Mesendoderm (in vitro differentiated cells): Measurements from ENCODE around the gene ANKMY1.

Experiments
- DNase-seq: peaks from one replicate; pipeline ENCODE4 v3.0.0; 2013
- H2AK5ac ChIP-seq: 2 replicates; pipeline ENCODE4 v1.6.1; 2013; ENCODE audit warnings: low read length, inconsistent platforms
- H2BK120ac ChIP-seq: 2 replicates; pipeline ENCODE4 v1.6.1; 2013; ENCODE audit warnings: low read depth, mild to moderate bottlenecking, low read length, moderate library complexity, mixed read lengths
- H2BK15ac ChIP-seq: replicated peaks from 2 replicates; pipeline ENCODE4 v1.6.1; 2013; ENCODE audit warnings: low read depth, mild to moderate bottlenecking, moderate library complexity
- H2BK5ac ChIP-seq: 2 replicates; pipeline ENCODE4 v1.6.1; 2013; ENCODE audit warnings: low read length, inconsistent platforms
- H3K18ac ChIP-seq: 2 replicates; pipeline ENCODE4 v1.6.1; 2013; ENCODE audit warnings: mild to moderate bottlenecking, low read length, mixed read lengths
- H3K23ac ChIP-seq: one replicate; pipeline ENCODE4 v1.6.1; 2013; ENCODE audit warnings: low read length
- H3K27ac ChIP-seq: 2 replicates; pipeline ENCODE4 v1.5.1; 2013; ENCODE audit warnings: low read depth, mild to moderate bottlenecking, inconsistent platforms, low read length, moderate library complexity
- H3K27me3 ChIP-seq: 2 replicates; pipeline ENCODE4 v1.6.1; 2013; ENCODE audit warnings: low read length, control low read depth, mild to moderate bottlenecking, inconsistent platforms; ENCODE audit not compliant: insufficient read depth, poor library complexity
- H3K36me3 ChIP-seq: 2 replicates; pipeline ENCODE4 v1.6.1; 2013; ENCODE audit warnings: low read length, inconsistent platforms; ENCODE audit not compliant: control insufficient read depth, insufficient read depth
- H3K4ac ChIP-seq: one replicate; pipeline ENCODE4 v1.6.1; 2013; ENCODE audit warnings: low read depth, mild to moderate bottlenecking, low read length, moderate library complexity
- H3K4me1 ChIP-seq: 2 replicates; pipeline ENCODE4 v1.6.1; 2013; ENCODE audit warnings: low read depth, low read length, inconsistent platforms; ENCODE audit not compliant: control insufficient read depth
- H3K4me2 ChIP-seq: 2 replicates; pipeline ENCODE4 v1.6.1; 2013; ENCODE audit warnings: low read length
- H3K4me3 ChIP-seq: 2 replicates; pipeline ENCODE4 v1.5.1; 2013; ENCODE audit warnings: mild to moderate bottlenecking, low read length
- H3K56ac ChIP-seq: one replicate; pipeline ENCODE4 v1.6.1; 2013; ENCODE audit warnings: low read length
- H3K79me1 ChIP-seq: 2 replicates; pipeline ENCODE4 v1.6.1; 2013; ENCODE audit warnings: low read length, inconsistent platforms
- H3K79me2 ChIP-seq: 2 replicates; pipeline ENCODE4 v1.6.1; 2013; ENCODE audit warnings: mild to moderate bottlenecking, low read length; ENCODE audit not compliant: control insufficient read depth, insufficient read depth
- H3K9ac ChIP-seq: 2 replicates; pipeline ENCODE4 v1.6.1; 2013; ENCODE audit warnings: low read length, inconsistent platforms
- H4K5ac ChIP-seq: one replicate; pipeline ENCODE4 v1.6.1; 2013; ENCODE audit warnings: low read length
- H4K8ac ChIP-seq: one replicate; pipeline ENCODE4 v1.6.1; 2013; ENCODE audit warnings: low read depth, mild to moderate bottlenecking, control low read depth, low read length, moderate library complexity
- WGBS: extraction: QIAGEN DNeasy Blood & Tissue Kit; methylation state at CpG from one replicate; pipeline ENCODE4 v1.1.7; 2013; ENCODE audit warnings: low lambda C conversion rate, missing lambda C conversion rate; ENCODE audit not compliant: insufficient coverage; ENCODE audit errors: extremely low coverage; 5-methylcytosine and 5-hydroxymethylcytosine counted together

ANKMY1 gene

DNA sequence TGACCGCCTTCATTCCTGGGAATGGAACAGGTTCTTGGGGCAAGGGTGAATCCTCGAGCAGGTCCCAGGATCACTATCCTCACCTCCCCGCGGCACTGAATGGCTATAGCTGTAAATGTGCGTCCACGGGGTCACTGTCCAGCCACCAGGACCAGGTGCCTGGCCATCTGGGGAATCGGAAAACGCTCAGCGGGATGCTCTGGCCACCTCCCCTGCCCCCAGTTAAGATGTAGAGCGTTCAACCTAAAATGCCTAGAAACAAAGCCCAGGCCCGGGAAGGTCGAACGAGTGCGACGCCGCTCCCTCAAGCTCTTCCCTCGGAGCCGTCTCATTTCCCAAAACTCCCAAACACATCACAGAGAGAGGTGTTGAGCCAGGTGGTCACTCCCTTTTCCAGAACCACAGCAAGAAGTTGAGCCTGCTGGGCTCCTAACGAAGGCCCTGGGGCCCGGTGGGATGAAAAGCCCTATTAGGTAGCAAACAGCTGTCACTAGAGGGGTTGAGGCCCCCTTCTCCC, 28.0 kb upstream of the ANKMY1 start:
- Histone ChIP-seq H3K9ac (peak overlapping the region; percentile 94), H3K4ac (peak overlapping the region; percentile 26), H2BK5ac (no peak overlapping the region), H3K4me2 (peak overlapping the region; percentile 32), H3K4me3 (peak overlapping the region; percentile 70), H3K27me3 (no peaks in the 10 kb centered on the region), H3K36me3 (no peaks in the 10 kb centered on the region), H3K79me1 (peaks cover 31% of the 10 kb centered on the region), H3K79me2 (peaks cover 27% of the 10 kb centered on the region), H3K23ac (no peak overlapping the region), H4K8ac (no peak overlapping the region), H3K4me1 (peaks cover 12% of the 10 kb centered on the region), H2BK15ac (no peak overlapping the region), H3K27ac (no peak overlapping the region), H3K56ac (peak overlapping the region; percentile 92), H3K18ac (no peak overlapping the region), H2AK5ac (no peak overlapping the region), H2BK120ac (no peak overlapping the region), H4K5ac (no peak overlapping the region)
- WGBS, result no CpG with 5 or more reads among the region's 20 CpGs
- no peak for DNase-seq

DNA sequence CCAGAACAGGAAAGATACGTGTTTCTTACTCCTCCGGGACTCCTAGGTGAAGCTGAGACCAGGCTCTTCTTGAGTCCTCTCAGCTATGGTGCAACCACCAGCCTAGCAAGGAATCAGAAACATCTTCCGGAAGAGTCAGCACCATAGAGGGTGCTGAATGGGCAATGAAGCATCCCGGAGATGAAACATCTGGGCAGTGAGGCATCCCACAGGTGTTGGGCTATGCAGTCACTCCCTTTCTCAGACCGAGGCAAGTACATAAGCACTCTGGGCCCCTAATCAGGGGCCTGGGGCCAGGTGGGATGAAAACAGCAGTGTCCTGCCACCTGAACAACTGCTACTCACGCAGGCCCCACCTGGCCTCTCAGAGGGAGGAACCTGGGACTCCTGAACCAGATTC, 27.3 kb upstream of the ANKMY1 start:
- Histone ChIP-seq H3K23ac (no peak overlapping the region), H3K79me2 (peaks cover 27% of the 10 kb centered on the region), H2BK5ac (no peak overlapping the region), H3K79me1 (peaks cover 31% of the 10 kb centered on the region), H3K4me3 (no peak overlapping the region), H3K36me3 (no peaks in the 10 kb centered on the region), H3K56ac (no peak overlapping the region), H4K8ac (no peak overlapping the region), H3K4me1 (peaks cover 12% of the 10 kb centered on the region), H3K4me2 (peak overlapping the region; percentile 32), H3K9ac (peak overlapping the region; percentile 94), H3K27me3 (no peaks in the 10 kb centered on the region), H3K18ac (no peak overlapping the region), H2AK5ac (no peak overlapping the region), H3K4ac (no peak overlapping the region), H2BK120ac (no peak overlapping the region), H3K27ac (no peak overlapping the region), H2BK15ac (no peak overlapping the region), H4K5ac (no peak overlapping the region)
- WGBS, result no CpG with 5 or more reads among the region's 6 CpGs
- no peak for DNase-seq

DNA sequence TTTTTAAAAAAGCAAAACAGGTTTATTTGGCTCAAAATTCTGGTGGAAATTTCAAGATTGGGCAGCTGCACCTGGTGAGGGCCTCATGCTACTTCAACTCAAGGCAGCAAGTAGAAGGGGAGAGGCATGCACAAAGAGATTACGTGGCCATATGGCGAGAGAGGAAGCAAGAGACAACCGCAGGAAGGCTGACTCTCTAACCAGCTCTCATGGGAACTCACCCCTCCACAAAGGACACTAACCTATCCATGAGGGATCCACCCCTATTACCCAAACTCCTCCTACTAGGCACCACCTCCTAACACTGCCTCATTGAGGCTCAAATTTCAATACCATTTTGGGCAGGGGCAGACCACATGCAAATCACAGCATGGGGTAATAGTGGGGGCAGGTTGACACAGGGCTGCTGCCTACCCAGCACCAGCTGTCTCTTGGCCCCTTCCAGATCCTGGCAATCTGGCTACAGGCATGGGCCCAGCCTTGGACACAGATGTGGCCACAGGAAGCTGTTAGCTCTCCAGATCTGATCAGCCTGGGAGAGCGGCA, 26.8 kb upstream of the ANKMY1 start:
- Histone ChIP-seq H2BK15ac (no peak overlapping the region), H3K4me3 (no peak overlapping the region), H3K23ac (no peak overlapping the region), H3K4me2 (no peak overlapping the region), H3K79me2 (peaks cover 27% of the 10 kb centered on the region), H2BK5ac (no peak overlapping the region), H3K4me1 (peaks cover 12% of the 10 kb centered on the region), H2AK5ac (no peak overlapping the region), H3K27ac (no peak overlapping the region), H2BK120ac (no peak overlapping the region), H3K27me3 (no peaks in the 10 kb centered on the region), H4K8ac (no peak overlapping the region), H3K36me3 (no peaks in the 10 kb centered on the region), H3K18ac (no peak overlapping the region), H3K79me1 (peaks cover 31% of the 10 kb centered on the region), H3K9ac (no peak overlapping the region), H3K4ac (no peak overlapping the region), H3K56ac (no peak overlapping the region), H4K5ac (no peak overlapping the region)
- WGBS, result no CpG with 5 or more reads among the region's 4 CpGs
- peak; percentile 78 for DNase-seq

GRCh38 chr2:240583774-240584173, 26.0 kb upstream of the ANKMY1 start:
- Histone ChIP-seq H3K27ac (no peak overlapping the region), H3K18ac (no peak overlapping the region), H4K8ac (no peak overlapping the region), H3K4me3 (no peak overlapping the region), H2BK15ac (no peak overlapping the region), H3K56ac (no peak overlapping the region), H3K9ac (no peak overlapping the region), H4K5ac (no peak overlapping the region), H3K23ac (no peak overlapping the region), H3K79me2 (peaks cover 27% of the 10 kb centered on the region), H3K4ac (no peak overlapping the region), H2BK5ac (no peak overlapping the region), H2BK120ac (no peak overlapping the region), H2AK5ac (no peak overlapping the region), H3K4me1 (peaks cover 12% of the 10 kb centered on the region), H3K36me3 (no peaks in the 10 kb centered on the region), H3K4me2 (no peak overlapping the region), H3K27me3 (no peaks in the 10 kb centered on the region), H3K79me1 (peaks cover 31% of the 10 kb centered on the region)
- no peak for DNase-seq
- no CpG with 5 or more reads among the region's 4 CpGs for WGBS

GRCh38 chr2:240582781-240583180, 25.0 kb upstream of the ANKMY1 start:
- Histone ChIP-seq H3K4ac (no peak overlapping the region), H3K79me2 (peaks cover 18% of the 10 kb centered on the region), H3K27me3 (no peaks in the 10 kb centered on the region), H3K36me3 (no peaks in the 10 kb centered on the region), H3K4me2 (no peak overlapping the region), H3K79me1 (peaks cover 22% of the 10 kb centered on the region), H3K27ac (no peak overlapping the region), H3K4me1 (peaks cover 9% of the 10 kb centered on the region), H3K9ac (no peak overlapping the region), H4K5ac (no peak overlapping the region), H3K4me3 (no peak overlapping the region), H2BK15ac (no peak overlapping the region), H4K8ac (no peak overlapping the region), H3K18ac (no peak overlapping the region), H3K23ac (no peak overlapping the region), H2AK5ac (no peak overlapping the region), H2BK5ac (no peak overlapping the region), H2BK120ac (no peak overlapping the region), H3K56ac (no peak overlapping the region)
- WGBS, result no CpG with 5 or more reads among the region's 3 CpGs
- DNase-seq, result no peak

DNA sequence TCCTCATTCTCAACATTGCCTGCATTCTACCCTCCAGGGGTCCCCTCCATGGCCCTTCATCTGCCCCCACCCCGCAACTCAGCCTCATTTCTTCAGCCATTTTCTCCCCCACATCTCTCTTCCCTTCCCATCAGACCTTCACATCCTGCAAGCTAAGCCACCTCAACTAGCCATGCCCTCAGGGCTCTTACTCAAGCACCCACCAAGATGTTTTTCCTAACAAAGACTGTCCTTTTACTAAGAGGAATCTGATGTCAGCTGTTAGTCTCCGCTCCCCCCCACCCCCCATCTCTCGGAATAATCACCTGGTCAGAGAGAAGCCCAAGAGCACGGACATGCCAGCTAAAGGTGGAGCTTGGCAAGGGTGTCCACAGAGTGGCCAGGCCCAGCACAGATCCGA, 24.0 kb upstream of the ANKMY1 start:
- no CpG with 5 or more reads among the region's 5 CpGs for WGBS
- no peak overlapping the region for H3K56ac ChIP-seq
- H3K4ac ChIP-seq, result no peak overlapping the region
- no peak overlapping the region for H2BK15ac ChIP-seq
- no peaks in the 10 kb centered on the region for H3K27me3 ChIP-seq
- no peak overlapping the region for H4K5ac ChIP-seq
- H3K23ac ChIP-seq, result no peak overlapping the region
- no peaks in the 10 kb centered on the region for H3K36me3 ChIP-seq
- no peak overlapping the region for H2BK120ac ChIP-seq
- H3K4me1 ChIP-seq, result peaks cover 5% of the 10 kb centered on the region
- H3K9ac ChIP-seq, result no peak overlapping the region
- DNase-seq, result peak; percentile 61
- H3K18ac ChIP-seq, result no peak overlapping the region
- no peak overlapping the region for H3K27ac ChIP-seq
- peaks cover 19% of the 10 kb centered on the region for H3K79me1 ChIP-seq
- H3K4me3 ChIP-seq, result no peak overlapping the region
- H3K79me2 ChIP-seq, result peaks cover 14% of the 10 kb centered on the region
- no peak overlapping the region for H4K8ac ChIP-seq
- no peak overlapping the region for H3K4me2 ChIP-seq
- H2BK5ac ChIP-seq, result no peak overlapping the region
- no peak overlapping the region for H2AK5ac ChIP-seq
